ENCODE data around the gene PORCN.

- TF ChIP-seq EZH2 (IDR thresholded peaks at IDR 0.05) (no peak), POLR2AphosphoS5 (IDR thresholded peaks at IDR 0.05; ENCODE audit: borderline replicate concordance, low read depth, low read length) (no peak; the same call in 1 of the 2 replicates), FOXP2 (optimal IDR thresholded peaks at IDR 0.05; ENCODE audit: control extremely low read depth, extremely low read length, insufficient read depth) (no peak)
Measured at GRCh38 chrX:48487362-48487798, 21.4 kb upstream of the PORCN start.
